Mucosa of descending colon (tissue), 3 donors: Measurements from ENCODE around the gene GMCL1. TPM values are rescaled to one million over a fixed set of nuclear protein-coding genes. Genes with fewer than 3 reads are reported as not detected.
"Not testable (repeated sequence)": the region's sequence is repeated elsewhere in the genome, so short reads cannot be mapped to it uniquely, and the experiment has no call there.

ENCODE experiments used
- ATAC-seq: fragments of 200-7000 bp; cut with Tn5 transposase; one replicate; pipeline ENCODE4 v1.9.1; 2020; ENCODE audit warnings: mild to moderate bottlenecking, moderate library complexity
- DNase-seq, 3 donors: peaks; one replicate each; pipeline ENCODE4 v3.0.0-alpha.2; 2020
- H3K36me3 ChIP-seq: fragments of 200-600 bp; one replicate; pipeline ENCODE4 v1.8.0; 2021; ENCODE audit warnings: low read depth, mild to moderate bottlenecking
- H3K4me1 ChIP-seq: fragments of 200-600 bp; one replicate; pipeline ENCODE4 v1.8.0; 2021; ENCODE audit warnings: low read depth, mild to moderate bottlenecking
- H3K4me3 ChIP-seq: fragments of 200-600 bp; one replicate; pipeline ENCODE4 v1.8.0; 2021; ENCODE audit warnings: mild to moderate bottlenecking
- H3K9me3 ChIP-seq: fragments of 200-600 bp; one replicate; pipeline ENCODE4 v1.8.0; 2021; ENCODE audit warnings: mild to moderate bottlenecking
- intact Hi-C, 2 donors: fragments of 100-400 bp; cut with DNase I in 1 of 2; cut with micrococcal nuclease in 1 of 2; formaldehyde crosslinking; loops; one replicate each; pipeline versions ENCODE4 v1.11.0 to v1.11.1; 2022; cut with DNase I, micrococcal nuclease
- total RNA-seq, 3 donors: library from RNA; stranded (reverse); fragmentation: NEBNext Ultra II Directional in 2 of 3; extraction: Animal tissue kit (Norgen Biotek cat#: 25700) in 2 of 3; gene quantifications; one replicate each; pipeline versions ENCODE4 v1.2.1 to v1.2.4, GENCODE V29; 2021 to 2023
- TF ChIP-seq, protein P1 (sequence below): fragments of 200-600 bp; IDR thresholded peaks from one replicate; pipeline ENCODE4 v1.8.0; 2022; ENCODE audit warnings: antibody characterized with exemption, mild to moderate bottlenecking
- donor health status: DM: no; HTN: no; CAD: no; lungs with moderate emphysema.
- donor health status: DM: no; HTN: no; CAD: no.
- donor health status: DM: no; HTN: yes; CAD: no.

The GMCL1 gene
- total RNA-seq, 3 donors from 2014 or later: 13.5 to 30.2 (median 18.8) TPM

GRCh38 chr2:69798909-69799526 lies 30.4 kb upstream of the GMCL1 start:
- intact Hi-C loops: no loop called here
- no peak overlapping the region for H3K4me3 ChIP-seq
- H3K36me3 ChIP-seq: no peaks in the 10 kb centered on the region
- peaks cover 21% of the 10 kb centered on the region for H3K4me1 ChIP-seq
- peak; percentile 49 for ATAC-seq
- TF ChIP-seq, protein P1, sequence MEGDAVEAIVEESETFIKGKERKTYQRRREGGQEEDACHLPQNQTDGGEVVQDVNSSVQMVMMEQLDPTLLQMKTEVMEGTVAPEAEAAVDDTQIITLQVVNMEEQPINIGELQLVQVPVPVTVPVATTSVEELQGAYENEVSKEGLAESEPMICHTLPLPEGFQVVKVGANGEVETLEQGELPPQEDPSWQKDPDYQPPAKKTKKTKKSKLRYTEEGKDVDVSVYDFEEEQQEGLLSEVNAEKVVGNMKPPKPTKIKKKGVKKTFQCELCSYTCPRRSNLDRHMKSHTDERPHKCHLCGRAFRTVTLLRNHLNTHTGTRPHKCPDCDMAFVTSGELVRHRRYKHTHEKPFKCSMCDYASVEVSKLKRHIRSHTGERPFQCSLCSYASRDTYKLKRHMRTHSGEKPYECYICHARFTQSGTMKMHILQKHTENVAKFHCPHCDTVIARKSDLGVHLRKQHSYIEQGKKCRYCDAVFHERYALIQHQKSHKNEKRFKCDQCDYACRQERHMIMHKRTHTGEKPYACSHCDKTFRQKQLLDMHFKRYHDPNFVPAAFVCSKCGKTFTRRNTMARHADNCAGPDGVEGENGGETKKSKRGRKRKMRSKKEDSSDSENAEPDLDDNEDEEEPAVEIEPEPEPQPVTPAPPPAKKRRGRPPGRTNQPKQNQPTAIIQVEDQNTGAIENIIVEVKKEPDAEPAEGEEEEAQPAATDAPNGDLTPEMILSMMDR: no peak
- H3K9me3 ChIP-seq: no peaks in the 10 kb centered on the region
- no peak for DNase-seq

DNA sequence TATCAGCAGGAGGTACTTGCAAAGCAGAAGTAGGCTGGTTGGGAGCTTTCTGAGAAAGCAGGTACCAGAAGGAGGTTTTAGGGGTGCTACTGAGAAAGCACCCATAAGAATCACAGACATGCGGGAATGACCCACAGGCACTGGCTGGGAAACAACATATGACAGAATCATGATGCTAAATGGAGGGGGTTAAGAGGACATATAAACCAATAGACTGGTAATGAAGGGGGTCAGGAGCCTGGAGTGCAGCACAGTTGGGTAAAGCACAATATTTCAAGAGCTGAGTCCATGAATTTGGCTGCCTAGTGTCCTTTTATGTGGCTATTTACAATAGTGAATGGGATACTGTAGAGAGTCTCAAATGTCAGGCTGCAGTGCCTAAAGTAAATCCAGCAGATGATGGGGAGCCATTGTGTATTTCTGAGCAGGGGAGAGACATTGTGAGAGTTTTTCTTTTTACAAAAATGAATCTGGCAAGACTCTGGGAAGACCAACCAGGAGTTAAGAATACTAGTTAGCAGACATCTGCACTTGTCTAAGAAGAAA lies 27.6 kb upstream of the GMCL1 start:
- DNase-seq (no peak), ATAC-seq (no peak)
- H3K36me3 ChIP-seq: no peaks in the 10 kb centered on the region
- intact Hi-C loops: no loop called here
- TF ChIP-seq, protein P1: no peak
- H3K4me3 ChIP-seq: no peak overlapping the region
- peaks cover 21% of the 10 kb centered on the region for H3K4me1 ChIP-seq
- no peaks in the 10 kb centered on the region for H3K9me3 ChIP-seq

DNA sequence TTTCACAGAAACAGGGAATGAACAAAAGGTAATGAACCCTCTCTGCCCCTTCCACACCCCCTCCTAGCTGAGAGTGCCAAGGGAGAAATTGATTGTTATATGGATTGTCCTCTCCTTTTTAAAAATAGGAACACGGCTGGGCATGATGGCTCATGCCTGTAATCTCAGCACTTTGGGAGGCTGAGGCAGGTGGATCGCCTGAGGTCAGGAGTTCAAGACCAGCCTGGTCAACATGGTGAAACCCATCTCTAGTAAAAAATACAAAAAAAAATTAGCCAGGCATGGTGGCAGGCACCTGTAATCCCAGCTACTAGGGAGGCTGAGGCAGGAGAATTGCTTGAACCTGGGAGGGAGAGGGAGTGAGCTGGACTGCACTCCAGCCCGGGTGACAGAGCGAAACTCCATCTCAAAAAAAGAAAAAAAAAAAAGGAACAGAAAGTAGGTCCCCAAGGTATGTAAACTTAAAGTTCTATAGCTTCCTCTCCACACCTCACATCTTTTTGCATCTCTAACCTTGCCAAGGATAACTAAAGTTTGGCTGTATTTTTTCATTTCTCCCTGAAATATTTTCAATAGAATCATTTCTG lies 26.6 kb upstream of the GMCL1 start:
- intact Hi-C loops, H3K4me3 ChIP-seq, H3K9me3 ChIP-seq, ATAC-seq, H3K36me3 ChIP-seq, DNase-seq: not testable (repeated sequence)
- peaks cover 16% of the 10 kb centered on the region for H3K4me1 ChIP-seq

GRCh38 chr2:69804416-69804815 lies 25.0 kb upstream of the GMCL1 start:
- Histone ChIP-seq H3K36me3 (no peaks in the 10 kb centered on the region), H3K9me3 (no peaks in the 10 kb centered on the region), H3K4me3 (no peak overlapping the region), H3K4me1 (peaks cover under 1% of the 10 kb centered on the region)
- TF ChIP-seq, protein P1: no peak
- DNase-seq (no peak), ATAC-seq (no peak)
- intact Hi-C loops: no loop called here

- no peak for ATAC-seq
- TF ChIP-seq, protein P1: no peak
- Histone ChIP-seq H3K4me1 (no peaks in the 10 kb centered on the region), H3K36me3 (no peaks in the 10 kb centered on the region), H3K9me3 (no peaks in the 10 kb centered on the region), H3K4me3 (no peak overlapping the region)
- intact Hi-C loops: no loop called here
- no peak for DNase-seq
These were observed 23.6 kb upstream of the GMCL1 start for GRCh38 chr2:69805887-69806286.

DNA sequence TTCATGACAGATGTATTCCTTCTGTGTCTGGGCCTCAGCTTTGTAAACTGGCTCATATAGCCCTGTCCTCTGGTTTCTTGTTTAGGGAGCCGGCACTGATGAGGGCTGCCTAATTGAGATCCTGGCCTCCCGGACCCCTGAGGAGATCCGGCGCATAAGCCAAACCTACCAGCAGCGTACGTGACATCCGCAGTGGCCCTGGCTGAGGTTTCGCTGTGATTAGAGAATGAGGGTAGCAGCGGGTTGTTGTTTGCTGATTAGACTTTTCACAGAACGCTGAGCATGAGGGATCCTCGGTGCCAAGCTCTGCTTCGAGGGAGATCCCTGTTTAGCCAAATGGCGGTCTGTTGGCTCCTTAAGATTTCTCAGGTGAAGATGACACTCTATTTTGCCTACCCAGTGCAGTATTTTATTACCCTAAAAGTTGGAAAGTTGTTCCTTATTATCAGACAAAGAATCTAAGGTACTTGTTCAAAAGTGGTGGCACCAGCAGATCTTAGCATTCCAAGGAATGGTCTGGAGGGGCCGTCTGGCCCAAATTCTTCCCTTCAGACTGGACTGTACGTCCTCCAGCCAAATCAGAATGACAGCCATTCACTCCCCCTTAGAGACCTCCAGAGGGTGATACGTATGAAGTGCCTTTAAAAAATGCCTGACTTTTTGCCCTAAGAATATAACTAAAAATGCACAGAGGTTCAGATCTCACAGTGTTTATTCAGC lies 21.5 kb upstream of the GMCL1 start:
- no peaks in the 10 kb centered on the region for H3K36me3 ChIP-seq

More for the DNA sequence above, 21.5 kb upstream of the GMCL1 start:
- no peak for DNase-seq
- TF ChIP-seq, protein P1: no peak
- intact Hi-C loops: no loop called here
- Histone ChIP-seq H3K4me3 (no peak overlapping the region), H3K4me1 (no peaks in the 10 kb centered on the region), H3K9me3 (no peaks in the 10 kb centered on the region)
- ATAC-seq: no peak
